ENCODE results near the gene PDSS2. TPM values are rescaled to one million over a fixed set of nuclear protein-coding genes. Genes with fewer than 3 reads are reported as not detected.
"Not testable (repeated sequence)": the region's sequence is repeated elsewhere in the genome, so short reads cannot be mapped to it uniquely, and the experiment has no call there.

The PDSS2 gene
- total and polyA plus RNA-seq, 4 donors, result 10.5 to 20.9 (median 16.0) TPM

GRCh38 chr6:107164299-107164698, 295.1 kb downstream of the PDSS2 start:
- WGBS, result 98% methylated on average over 5 of the region's 5 CpGs
- not testable (repeated sequence) for H3K9me3 ChIP-seq (ENCODE audit: control insufficient read depth in 4 of 4, low read length in 3 of 4); H3K4me1 ChIP-seq (ENCODE audit: control insufficient read depth in 4 of 4, insufficient read depth in 4 of 4, low read length in 3 of 4); H3K36me3 ChIP-seq (ENCODE audit: control insufficient read depth in 4 of 4, insufficient read depth in 3 of 4, low read depth in 1 of 4, low read length in 3 of 4); H3K27me3 ChIP-seq (ENCODE audit: control insufficient read depth in 4 of 4, insufficient read depth in 4 of 4, low read length in 3 of 4); H3K4me3 ChIP-seq (ENCODE audit: low read depth in 1 of 3, low read length in 3 of 3); H3K27ac ChIP-seq (ENCODE audit: low read depth in 1 of 2, low read length in 2 of 2); H3K9ac ChIP-seq (ENCODE audit: low read depth in 1 of 2, low read length in 2 of 2); DNase-seq (ENCODE audit: low spot score)

- H3K9ac ChIP-seq (ENCODE audit: low read depth in 1 of 2, low read length in 2 of 2), result no peak overlapping the region
- H3K27ac ChIP-seq (ENCODE audit: low read depth in 1 of 2, low read length in 2 of 2), result no peak overlapping the region
- H3K27me3 ChIP-seq (ENCODE audit: control insufficient read depth in 4 of 4, insufficient read depth in 4 of 4, low read length in 3 of 4), result no peaks in the 10 kb centered on the region
- DNase-seq (ENCODE audit: low spot score), result no peak
- no peaks in the 10 kb centered on the region for H3K36me3 ChIP-seq (ENCODE audit: control insufficient read depth in 4 of 4, insufficient read depth in 3 of 4, low read depth in 1 of 4, low read length in 3 of 4)
- no peaks in the 10 kb centered on the region for H3K9me3 ChIP-seq (ENCODE audit: control insufficient read depth in 4 of 4, low read length in 3 of 4)
- no peaks in the 10 kb centered on the region for H3K4me1 ChIP-seq (ENCODE audit: control insufficient read depth in 4 of 4, insufficient read depth in 4 of 4, low read length in 3 of 4)
- TF ChIP-seq, protein P1, sequence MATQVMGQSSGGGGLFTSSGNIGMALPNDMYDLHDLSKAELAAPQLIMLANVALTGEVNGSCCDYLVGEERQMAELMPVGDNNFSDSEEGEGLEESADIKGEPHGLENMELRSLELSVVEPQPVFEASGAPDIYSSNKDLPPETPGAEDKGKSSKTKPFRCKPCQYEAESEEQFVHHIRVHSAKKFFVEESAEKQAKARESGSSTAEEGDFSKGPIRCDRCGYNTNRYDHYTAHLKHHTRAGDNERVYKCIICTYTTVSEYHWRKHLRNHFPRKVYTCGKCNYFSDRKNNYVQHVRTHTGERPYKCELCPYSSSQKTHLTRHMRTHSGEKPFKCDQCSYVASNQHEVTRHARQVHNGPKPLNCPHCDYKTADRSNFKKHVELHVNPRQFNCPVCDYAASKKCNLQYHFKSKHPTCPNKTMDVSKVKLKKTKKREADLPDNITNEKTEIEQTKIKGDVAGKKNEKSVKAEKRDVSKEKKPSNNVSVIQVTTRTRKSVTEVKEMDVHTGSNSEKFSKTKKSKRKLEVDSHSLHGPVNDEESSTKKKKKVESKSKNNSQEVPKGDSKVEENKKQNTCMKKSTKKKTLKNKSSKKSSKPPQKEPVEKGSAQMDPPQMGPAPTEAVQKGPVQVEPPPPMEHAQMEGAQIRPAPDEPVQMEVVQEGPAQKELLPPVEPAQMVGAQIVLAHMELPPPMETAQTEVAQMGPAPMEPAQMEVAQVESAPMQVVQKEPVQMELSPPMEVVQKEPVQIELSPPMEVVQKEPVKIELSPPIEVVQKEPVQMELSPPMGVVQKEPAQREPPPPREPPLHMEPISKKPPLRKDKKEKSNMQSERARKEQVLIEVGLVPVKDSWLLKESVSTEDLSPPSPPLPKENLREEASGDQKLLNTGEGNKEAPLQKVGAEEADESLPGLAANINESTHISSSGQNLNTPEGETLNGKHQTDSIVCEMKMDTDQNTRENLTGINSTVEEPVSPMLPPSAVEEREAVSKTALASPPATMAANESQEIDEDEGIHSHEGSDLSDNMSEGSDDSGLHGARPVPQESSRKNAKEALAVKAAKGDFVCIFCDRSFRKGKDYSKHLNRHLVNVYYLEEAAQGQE (IDR thresholded peaks at IDR 0.05), result no peak
- 98% methylated on average over 3 of the region's 3 CpGs for WGBS
- no peak overlapping the region for H3K4me3 ChIP-seq (ENCODE audit: low read depth in 1 of 3, low read length in 3 of 3)
These were observed 297.8 kb downstream of the PDSS2 start for GRCh38 chr6:107161521-107161920.

- Histone ChIP-seq H3K4me3 (ENCODE audit: low read depth in 1 of 3, low read length in 3 of 3) (no peak overlapping the region), H3K4me1 (ENCODE audit: control insufficient read depth in 4 of 4, insufficient read depth in 4 of 4, low read length in 3 of 4) (peaks cover 0 to 25% (median 15%) of the 10 kb centered on the region in 4 donors), H3K9me3 (ENCODE audit: control insufficient read depth in 4 of 4, low read length in 3 of 4) (no peaks in the 10 kb centered on the region), H3K9ac (ENCODE audit: low read depth in 1 of 2, low read length in 2 of 2) (no peak overlapping the region), H3K36me3 (ENCODE audit: control insufficient read depth in 4 of 4, insufficient read depth in 3 of 4, low read depth in 1 of 4, low read length in 3 of 4) (no peaks in the 10 kb centered on the region), H3K27ac (ENCODE audit: low read depth in 1 of 2, low read length in 2 of 2) (no peak overlapping the region), H3K27me3 (ENCODE audit: control insufficient read depth in 4 of 4, insufficient read depth in 4 of 4, low read length in 3 of 4) (no peaks in the 10 kb centered on the region)
- WGBS, result 87% methylated on average over 2 of the region's 2 CpGs
- no peak for DNase-seq (ENCODE audit: low spot score)
- TF ChIP-seq HNF4G (IDR thresholded peaks at IDR 0.05) (no peak), HNF4A (conservative IDR thresholded peaks at IDR 0.05) (no peak), TAF1 (conservative IDR thresholded peaks at IDR 0.05) (no peak), MAX (IDR thresholded peaks at IDR 0.05) (no peak), EGR1 (IDR thresholded peaks at IDR 0.05; ENCODE audit: low read depth in 2 of 2) (no peak), CTCF (IDR thresholded peaks at IDR 0.05; ENCODE audit: low read depth, low read length, missing input control) (no peak), RXRA (IDR thresholded peaks at IDR 0.05) (no peak)
These were observed 302.7 kb downstream of the PDSS2 start for GRCh38 chr6:107156617-107157016.
